ENCODE data around the gene ABCA4.

The ABCA4 gene

DNA sequence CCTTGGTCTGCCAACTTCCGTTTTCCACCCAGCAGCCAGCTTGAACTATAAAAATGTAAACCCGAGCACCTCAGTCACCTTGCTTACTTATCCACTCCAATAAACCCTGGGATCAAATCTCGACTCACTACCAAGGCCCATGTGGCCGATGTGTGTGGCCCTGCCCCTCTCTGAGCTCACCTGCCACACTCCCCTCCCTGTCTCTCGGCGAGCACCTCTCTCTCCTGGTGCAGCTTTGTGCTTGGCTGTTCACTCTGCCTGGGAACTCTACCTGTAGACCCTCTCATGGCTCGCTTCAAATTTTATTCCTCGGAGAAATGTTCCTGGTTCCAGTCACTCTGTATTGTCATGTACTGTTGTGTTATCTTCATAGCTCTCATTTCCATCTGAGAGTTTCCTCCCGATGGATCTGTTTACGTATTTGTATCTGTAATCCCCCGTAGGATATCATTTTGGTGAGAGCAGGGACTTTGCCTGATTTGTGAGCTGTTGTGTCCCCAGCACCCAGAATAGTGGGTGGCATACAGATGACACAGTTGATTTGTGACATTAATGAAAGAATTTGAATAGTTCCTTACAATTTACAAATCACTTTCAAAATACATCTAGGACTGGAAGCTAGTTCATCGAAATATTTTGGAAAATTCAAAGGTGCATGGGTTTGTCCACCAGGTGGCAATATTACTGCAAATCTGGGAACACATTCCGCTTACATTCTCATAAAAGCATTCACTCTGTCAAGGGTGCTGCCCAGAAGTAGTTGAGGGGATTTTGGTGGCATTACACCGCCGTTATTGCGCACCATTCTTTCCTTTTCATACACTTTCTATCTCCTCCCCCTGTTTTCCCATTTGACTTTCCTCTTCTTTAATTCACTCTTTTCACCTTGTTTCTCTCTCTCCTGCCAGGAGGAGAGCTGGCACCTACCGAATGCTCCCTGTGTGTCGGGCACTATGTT lies 95.3 kb downstream of the ABCA4 start:
- TF ChIP-seq, protein P1, sequence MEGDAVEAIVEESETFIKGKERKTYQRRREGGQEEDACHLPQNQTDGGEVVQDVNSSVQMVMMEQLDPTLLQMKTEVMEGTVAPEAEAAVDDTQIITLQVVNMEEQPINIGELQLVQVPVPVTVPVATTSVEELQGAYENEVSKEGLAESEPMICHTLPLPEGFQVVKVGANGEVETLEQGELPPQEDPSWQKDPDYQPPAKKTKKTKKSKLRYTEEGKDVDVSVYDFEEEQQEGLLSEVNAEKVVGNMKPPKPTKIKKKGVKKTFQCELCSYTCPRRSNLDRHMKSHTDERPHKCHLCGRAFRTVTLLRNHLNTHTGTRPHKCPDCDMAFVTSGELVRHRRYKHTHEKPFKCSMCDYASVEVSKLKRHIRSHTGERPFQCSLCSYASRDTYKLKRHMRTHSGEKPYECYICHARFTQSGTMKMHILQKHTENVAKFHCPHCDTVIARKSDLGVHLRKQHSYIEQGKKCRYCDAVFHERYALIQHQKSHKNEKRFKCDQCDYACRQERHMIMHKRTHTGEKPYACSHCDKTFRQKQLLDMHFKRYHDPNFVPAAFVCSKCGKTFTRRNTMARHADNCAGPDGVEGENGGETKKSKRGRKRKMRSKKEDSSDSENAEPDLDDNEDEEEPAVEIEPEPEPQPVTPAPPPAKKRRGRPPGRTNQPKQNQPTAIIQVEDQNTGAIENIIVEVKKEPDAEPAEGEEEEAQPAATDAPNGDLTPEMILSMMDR (IDR thresholded peaks at IDR 0.05; ENCODE audit: low read depth, low read length, missing control alignments) = peak; percentile 69
- peak; percentile 74 for DNase-seq
- in situ Hi-C loops (cut with HindIII; ENCODE audit: low pct_ligation_motif_present, low sequenced_read_pairs) = no loop called here

DNA sequence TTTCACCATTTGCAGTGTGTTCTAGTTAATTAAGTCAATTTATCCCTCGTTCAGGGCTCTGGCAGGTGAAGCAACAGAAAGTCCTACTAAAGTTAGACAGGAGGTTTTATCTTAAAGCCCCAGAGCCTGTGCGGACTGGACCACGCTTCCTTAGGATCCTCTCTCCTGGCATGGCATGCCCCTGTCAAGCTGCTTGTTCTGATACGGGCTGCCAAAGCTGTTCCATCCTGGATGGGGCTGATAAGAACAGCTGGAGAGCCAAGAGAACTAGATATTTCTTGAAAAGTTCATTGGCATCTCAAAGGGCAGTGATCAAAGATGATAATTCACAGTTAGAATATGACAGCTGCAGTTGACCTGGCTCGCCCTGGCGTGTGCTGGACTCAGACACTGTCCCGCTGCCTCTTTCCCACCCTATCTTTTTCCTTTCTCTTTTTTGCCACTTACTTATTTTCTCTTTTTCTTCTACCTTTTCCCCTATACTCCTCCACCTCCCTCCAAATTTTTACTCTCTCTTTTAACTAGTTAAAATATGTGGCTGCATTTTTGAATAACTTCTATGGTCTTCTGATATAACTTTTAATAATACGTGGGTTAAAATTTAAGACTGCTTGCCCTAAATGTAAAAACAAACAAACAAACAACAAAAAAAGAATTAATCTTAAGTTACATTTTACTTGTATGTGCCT lies 96.7 kb downstream of the ABCA4 start:
- Histone ChIP-seq H3K27me3 (replicated peaks) (no peaks in the 10 kb centered on the region), H3K27ac (no peak overlapping the region), H3K36me3 (replicated peaks) (no peaks in the 10 kb centered on the region), H3K4me3 (ENCODE audit: low read depth, low read length) (no peak overlapping the region)
- TF ChIP-seq, protein P1 (IDR thresholded peaks at IDR 0.05; ENCODE audit: low read depth, low read length, missing control alignments) = no peak
- in situ Hi-C loops (cut with HindIII; ENCODE audit: low pct_ligation_motif_present, low sequenced_read_pairs) = no loop called here
- DNase-seq = no peak

More for the DNA sequence above, 95.3 kb downstream of the ABCA4 start:
- Histone ChIP-seq H3K4me3 (ENCODE audit: low read depth, low read length) (no peak overlapping the region), H3K27ac (no peak overlapping the region), H3K36me3 (replicated peaks) (no peaks in the 10 kb centered on the region), H3K27me3 (replicated peaks) (no peaks in the 10 kb centered on the region)

DNA sequence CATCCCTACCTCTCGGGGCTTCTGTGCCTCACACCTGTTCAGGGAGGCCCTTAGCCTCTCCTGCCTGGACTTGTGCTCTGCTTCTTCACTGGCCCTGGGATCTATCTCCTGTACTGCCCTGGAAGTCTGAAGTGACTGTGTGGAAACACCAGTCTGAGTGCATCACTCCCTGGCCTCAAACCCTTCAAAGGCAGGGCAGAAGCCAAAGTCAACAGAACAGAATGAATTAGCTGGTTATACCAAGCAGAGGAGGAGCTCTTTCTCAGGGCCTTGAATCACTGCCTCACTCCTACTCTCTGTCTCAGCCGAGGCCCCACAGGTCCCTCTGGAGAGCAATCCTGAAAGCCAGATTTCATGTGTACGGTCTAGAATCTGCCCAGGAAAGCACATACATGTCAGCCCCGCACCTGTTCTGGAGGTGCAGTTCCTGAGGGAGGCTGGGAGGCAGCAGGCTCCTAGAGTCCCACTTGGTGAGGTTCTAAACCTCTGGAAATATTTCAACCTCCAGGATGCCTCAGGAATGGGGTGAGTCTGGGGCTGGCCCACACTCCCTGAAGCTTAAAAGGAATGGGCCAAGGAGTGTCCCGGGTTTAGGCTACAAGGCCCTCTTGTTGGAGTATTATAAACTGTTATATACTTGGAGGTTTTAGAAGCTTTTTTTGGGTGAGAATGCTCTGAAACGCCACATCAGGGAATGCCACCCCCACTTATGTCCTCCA lies 98.3 kb downstream of the ABCA4 start:
- in situ Hi-C loops (cut with HindIII; ENCODE audit: low pct_ligation_motif_present, low sequenced_read_pairs) = no loop called here
- DNase-seq = peak; percentile 96
- TF ChIP-seq, protein P1 (IDR thresholded peaks at IDR 0.05; ENCODE audit: low read depth, low read length, missing control alignments) = no peak
- Histone ChIP-seq H3K27me3 (replicated peaks) (no peaks in the 10 kb centered on the region), H3K27ac (peak overlapping the region; percentile 62), H3K36me3 (replicated peaks) (no peaks in the 10 kb centered on the region), H3K4me3 (ENCODE audit: low read depth, low read length) (no peak overlapping the region)

DNA sequence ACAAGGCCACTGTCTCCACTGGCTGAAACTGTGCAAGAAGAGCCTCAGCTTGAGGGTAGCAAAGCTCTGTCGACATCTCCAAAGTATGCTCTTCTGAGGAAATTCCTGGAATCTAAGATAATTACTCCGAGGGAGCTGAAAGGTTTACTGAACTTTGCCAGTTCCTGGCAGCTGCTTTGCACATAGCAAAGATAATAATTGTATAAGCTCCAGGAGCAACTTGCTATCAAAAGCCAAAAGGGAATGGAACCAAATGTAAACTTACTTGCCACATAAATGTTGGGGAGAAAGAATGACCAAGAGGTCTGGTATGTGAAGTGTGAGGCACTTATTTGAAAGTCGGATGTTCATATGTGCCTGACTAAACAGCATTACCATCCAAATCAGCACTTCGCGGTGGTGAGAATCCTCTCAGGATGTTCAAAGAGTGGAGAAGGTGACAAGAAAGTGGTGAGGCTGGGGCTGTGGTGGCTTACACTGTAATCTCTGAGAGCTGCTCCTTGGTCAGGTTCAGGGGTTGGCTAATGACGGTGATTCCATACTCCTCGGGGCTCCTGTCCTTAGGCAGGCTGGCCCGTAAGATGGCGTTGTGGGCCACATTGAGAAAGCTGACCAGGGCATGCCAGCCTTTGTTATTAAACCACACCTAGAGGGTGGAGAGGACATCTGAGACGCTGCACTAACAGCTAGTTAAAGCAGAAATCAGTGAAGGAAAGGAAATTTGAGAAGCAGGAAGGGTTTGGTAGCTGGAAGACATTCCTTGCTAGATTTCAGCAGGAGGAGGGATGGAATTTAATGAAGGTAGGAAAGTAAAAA lies 100.0 kb downstream of the ABCA4 start:
- H3K4me3 ChIP-seq (ENCODE audit: low read depth, low read length) = no peak overlapping the region
- H3K27ac ChIP-seq = peak overlapping the region; percentile 68
- H3K36me3 ChIP-seq (replicated peaks) = no peaks in the 10 kb centered on the region
- DNase-seq = peak; percentile 83
- in situ Hi-C loops (cut with HindIII; ENCODE audit: low pct_ligation_motif_present, low sequenced_read_pairs) = no loop called here
- TF ChIP-seq, protein P1 (IDR thresholded peaks at IDR 0.05; ENCODE audit: low read depth, low read length, missing control alignments) = no peak
- H3K27me3 ChIP-seq (replicated peaks) = no peaks in the 10 kb centered on the region

DNA sequence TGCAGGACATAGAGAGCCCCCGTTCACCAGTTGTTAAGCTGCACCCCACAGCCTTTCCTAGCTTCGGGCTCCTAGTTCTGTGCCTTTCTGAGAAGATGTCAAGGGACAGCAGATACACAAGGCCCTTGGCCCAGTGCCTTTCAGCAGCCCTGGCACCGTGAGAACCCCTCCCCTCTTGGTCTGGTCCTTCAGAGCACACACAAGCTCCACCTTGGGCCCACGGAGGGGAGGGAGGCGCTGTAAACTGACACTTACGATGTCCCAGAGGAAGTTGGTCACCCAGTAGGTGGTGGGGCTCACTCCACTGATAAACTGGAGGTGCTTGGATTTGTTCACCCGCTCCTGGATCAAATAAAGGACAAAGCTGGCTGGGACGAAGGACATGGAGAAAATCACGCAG lies 101.6 kb downstream of the ABCA4 start:
- TF ChIP-seq, protein P1 (IDR thresholded peaks at IDR 0.05; ENCODE audit: low read depth, low read length, missing control alignments) = no peak
- no peak for DNase-seq
- no peak overlapping the region for H3K4me3 ChIP-seq (ENCODE audit: low read depth, low read length)
- no peaks in the 10 kb centered on the region for H3K27me3 ChIP-seq (replicated peaks)
- no peaks in the 10 kb centered on the region for H3K36me3 ChIP-seq (replicated peaks)
- in situ Hi-C loops (cut with HindIII; ENCODE audit: low pct_ligation_motif_present, low sequenced_read_pairs) = no loop called here
- H3K27ac ChIP-seq = no peak overlapping the region
